ENCODE data around the gene QDPR.
"Not testable (repeated sequence)": the region's sequence is repeated elsewhere in the genome, so short reads cannot be mapped to it uniquely, and the experiment has no call there.

QDPR gene

GRCh38 chr4:17489721-17490120, 22.2 kb downstream of the QDPR start:
- no peak for DNase-seq

- DNase-seq: no peak
These were observed 22.8 kb downstream of the QDPR start for GRCh38 chr4:17489123-17489522.

GRCh38 chr4:17482716-17483115, 29.2 kb downstream of the QDPR start:
- DNase-seq: no peak

GRCh38 chr4:17480955-17481354, 30.9 kb downstream of the QDPR start:
- no peak for DNase-seq

GRCh38 chr4:17480210-17480927, 31.5 kb downstream of the QDPR start:
- no peak for DNase-seq

- no peak for DNase-seq
These were observed 34.0 kb downstream of the QDPR start for GRCh38 chr4:17477774-17478472.

GRCh38 chr4:17476853-17477252, 35.0 kb downstream of the QDPR start:
- DNase-seq: peak in 1 of 2 donors; percentile 1

GRCh38 chr4:17475481-17475880, 36.4 kb downstream of the QDPR start:
- no peak for DNase-seq

GRCh38 chr4:17469931-17470674, 41.8 kb downstream of the QDPR start:
- no peak for DNase-seq

GRCh38 chr4:17468619-17469221, 43.2 kb downstream of the QDPR start:
- DNase-seq: peak in 1 of 2 donors; percentile 3

GRCh38 chr4:17463606-17464005, 48.3 kb downstream of the QDPR start:
- DNase-seq: no peak

GRCh38 chr4:17450269-17450804, 61.6 kb downstream of the QDPR start:
- DNase-seq: no peak

- no peak for DNase-seq
These were observed 63.2 kb downstream of the QDPR start for GRCh38 chr4:17448689-17449088.

- peak; percentile 36 to 62 for DNase-seq
These were observed 64.1 kb downstream of the QDPR start for GRCh38 chr4:17447675-17448298.

GRCh38 chr4:17447056-17447455, 64.8 kb downstream of the QDPR start:
- DNase-seq: no peak

GRCh38 chr4:17442477-17442876, 69.4 kb downstream of the QDPR start:
- DNase-seq: not testable (repeated sequence)

GRCh38 chr4:17437396-17437795, 74.5 kb downstream of the QDPR start:
- DNase-seq: no peak

- DNase-seq: no peak
These were observed 75.2 kb downstream of the QDPR start for GRCh38 chr4:17436750-17437090.

All from CD4-positive, alpha-beta T cell treated with Interleukin-4 for 1 hour (primary cell).